NCI-H82 (cell line): ENCODE data around the gene FRA10AC1.
A peak's percentile ranks its signal among the peaks of the same experiment; 100 is the strongest.
"Not testable (repeated sequence)": the region's sequence is repeated elsewhere in the genome, so short reads cannot be mapped to it uniquely, and the experiment has no call there.

ENCODE experiments used
- DNase-seq: peaks from one replicate; lab custom pipeline; 2025; lab: John Stamatoyannopoulos, UW

FRA10AC1 gene

DNA sequence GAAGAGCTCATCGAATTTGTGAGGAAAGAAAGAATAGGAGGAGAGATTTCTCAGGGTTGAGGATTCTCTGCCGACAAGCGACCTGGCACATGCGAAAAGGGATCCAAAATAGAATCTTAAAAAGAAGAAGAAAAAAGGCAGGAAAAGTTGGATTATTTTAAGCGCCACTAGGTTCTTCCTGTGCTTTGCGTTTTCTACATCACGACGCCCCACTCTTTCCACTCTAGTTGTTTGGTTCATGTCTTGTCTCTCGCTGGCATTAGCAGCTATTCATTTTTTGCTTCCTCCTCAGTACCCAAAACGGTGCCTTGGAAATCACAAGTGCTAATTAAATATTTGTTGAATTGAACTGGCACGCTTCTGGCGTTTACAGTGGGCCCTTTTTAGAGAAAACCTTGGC is 674 bp upstream of the FRA10AC1 start:
- peak; percentile 33 for DNase-seq

DNA sequence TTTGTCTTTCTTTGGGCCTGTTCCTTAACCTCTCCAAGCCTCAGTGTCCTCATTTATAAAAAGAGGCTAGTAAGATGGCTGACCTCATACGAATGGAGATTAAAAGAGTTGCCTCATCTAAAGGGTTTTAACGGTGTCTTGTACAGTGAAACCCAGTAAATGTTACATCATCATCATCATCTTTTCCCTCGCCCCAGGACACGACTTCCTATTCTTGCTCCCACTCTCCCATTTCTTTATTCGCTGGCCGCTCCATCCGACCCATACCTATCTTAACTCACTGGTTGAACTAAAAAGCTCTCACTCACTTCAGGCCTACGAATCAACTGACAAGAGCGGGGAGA is 554 bp downstream of the FRA10AC1 start:
- peak; percentile 43 for DNase-seq

DNA sequence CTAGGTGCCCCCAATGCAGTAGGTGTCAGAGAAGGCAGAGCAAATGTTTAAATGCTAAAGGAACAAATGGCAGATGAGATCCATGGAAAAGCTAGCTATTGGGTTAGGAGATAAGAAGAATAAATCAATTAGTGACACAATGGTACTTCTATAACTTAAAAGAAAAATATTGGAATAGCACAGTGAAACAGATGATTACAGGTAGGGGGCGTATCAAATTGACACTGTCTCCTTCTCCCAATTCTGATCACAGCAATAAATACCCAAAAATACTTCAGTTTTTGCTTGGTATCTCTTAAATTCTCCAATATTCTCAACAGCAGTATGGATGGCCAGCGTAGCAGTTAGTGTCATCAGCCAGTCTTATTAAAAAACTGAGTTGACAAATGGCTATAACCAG is 5.2 kb downstream of the FRA10AC1 start:
- DNase-seq = no peak

DNA sequence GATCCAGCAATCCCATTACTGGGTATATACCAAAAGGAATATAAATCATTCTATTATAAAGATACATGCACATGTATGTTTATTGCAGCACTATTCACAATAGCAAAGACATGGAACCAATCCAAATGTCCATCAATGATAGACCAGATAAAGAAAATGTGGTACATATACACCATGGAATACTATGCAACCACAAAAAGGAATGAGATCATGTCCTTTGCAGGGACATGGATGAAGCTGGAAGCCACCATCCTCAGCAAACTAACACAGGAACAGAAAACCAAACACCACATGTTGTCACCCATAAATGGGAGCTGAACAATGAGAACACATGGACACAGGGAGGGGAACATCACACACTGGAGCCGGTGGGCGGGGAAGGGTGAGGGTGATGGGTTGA is 5.8 kb downstream of the FRA10AC1 start:
- not testable (repeated sequence) for DNase-seq

DNA sequence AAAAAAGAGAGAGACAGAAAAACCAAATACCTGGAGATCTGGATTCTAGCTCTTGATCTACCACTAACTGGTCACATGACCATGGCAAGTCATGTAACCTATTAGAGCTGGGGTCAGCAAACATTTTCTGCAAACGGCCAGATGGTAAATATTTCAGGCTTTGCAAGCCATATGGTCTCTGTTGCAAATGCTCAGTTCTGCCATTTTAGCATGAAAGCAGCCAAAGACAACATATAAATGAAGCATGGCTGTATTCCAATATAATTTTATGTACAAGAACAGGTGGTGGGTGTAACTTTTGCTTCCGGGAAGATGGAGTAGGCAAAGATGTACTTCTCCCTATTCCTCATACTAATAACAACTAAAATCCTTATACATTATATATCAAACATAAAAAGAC is 6.7 kb downstream of the FRA10AC1 start:
- peak; percentile 9 for DNase-seq

DNA sequence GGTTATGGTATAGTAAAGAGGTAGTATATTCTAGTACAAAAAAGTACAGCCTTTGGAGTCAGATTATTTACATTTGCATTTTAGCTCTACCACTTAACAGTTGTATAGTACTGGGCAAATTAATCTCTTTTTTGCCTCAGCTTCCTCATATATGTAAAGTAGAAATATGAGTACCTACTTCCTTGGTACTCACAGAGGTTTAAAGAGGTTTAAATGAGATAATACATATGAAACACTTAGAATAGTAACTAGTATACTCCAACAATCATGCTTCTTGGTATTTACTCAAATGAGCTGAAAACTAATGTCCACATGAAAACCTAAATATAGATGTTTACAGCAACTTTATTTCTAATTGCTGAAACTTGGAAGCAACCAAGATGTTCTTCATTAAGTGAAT is 14.7 kb downstream of the FRA10AC1 start:
- DNase-seq = no peak

DNA sequence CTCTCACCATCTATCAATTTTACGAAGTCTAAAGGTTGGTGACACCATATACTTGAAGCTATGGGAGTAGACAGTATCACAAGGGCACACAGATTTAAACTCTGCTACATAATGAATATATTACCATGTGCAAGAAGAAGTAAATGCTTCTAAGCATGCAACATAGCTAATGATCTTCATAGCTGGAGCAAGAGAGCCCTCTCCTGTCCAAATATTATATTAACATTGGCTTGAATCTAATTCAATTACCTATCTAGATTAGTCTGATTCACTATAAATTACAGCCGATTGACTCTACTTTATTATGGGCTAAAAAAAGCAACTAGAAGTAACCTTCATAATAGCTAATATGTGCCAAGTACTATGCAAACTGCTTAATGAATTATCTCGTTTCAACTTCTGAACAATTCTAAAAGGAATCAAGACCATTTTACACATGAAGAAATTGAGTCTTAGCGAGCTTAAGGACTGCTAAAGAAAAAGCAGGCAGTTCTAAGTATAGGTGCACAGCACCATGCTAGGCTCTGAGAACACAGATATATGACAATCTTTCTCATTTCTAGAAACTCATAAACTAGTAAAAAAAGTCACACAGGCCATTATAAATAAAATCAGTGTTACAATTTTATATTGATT is 21.9 kb downstream of the FRA10AC1 start:
- peak; percentile 83 for DNase-seq

DNA sequence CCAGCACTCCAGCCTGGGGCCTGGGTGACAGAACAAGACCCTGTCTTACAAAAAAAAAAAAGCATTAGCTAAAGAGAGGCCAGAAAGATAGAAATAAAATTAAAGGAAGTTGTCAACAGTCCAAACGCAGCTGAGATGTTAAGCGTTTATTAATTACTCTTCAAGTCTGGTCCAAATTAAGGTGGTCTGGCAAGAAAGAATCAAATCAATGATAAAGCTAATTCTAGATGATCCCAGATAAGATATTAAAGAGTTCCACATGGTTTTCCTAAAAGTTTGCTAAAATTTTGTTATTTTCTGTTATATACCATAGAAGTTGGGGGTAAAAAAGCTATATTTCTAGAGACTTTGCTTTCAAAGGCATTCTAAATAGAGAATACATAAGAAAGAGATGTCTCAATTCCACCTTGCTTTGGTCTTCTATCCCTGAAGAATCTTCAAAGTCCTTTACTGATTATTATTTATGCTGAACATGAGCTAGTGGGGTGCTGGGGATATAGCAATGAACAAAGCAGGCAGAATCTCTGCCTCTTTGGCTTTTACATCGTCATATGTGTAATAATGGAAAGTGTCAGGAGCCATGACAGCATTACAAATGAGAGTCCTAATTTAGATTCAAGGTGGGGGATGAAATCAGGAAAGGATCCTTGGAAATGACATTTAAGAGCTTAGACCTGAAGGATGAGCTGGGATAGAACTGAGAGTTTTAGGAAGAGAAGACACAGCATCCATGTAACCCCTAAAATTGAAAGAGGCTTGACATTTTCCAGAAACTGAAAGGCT is 23.4 kb downstream of the FRA10AC1 start:
- no peak for DNase-seq

DNA sequence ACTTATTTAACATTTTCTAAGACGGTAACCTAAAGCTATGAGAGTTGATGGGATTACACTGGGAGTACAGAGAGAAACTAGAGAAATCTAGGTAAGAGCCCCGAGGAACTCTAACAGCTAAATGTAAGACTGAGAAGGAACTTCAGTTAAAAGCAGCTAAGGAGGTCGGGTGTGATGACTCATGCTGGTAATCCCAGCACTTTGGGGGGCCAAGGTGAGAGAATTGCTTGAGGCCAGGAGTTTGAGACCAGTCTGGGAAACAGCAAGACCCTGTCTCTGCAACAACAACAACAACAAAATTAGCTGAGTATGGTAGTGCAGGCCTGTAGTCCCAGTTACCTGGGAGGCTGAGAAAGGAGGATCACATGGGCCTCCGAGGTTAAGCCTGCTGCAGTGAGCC is 24.0 kb downstream of the FRA10AC1 start:
- DNase-seq = no peak

DNA sequence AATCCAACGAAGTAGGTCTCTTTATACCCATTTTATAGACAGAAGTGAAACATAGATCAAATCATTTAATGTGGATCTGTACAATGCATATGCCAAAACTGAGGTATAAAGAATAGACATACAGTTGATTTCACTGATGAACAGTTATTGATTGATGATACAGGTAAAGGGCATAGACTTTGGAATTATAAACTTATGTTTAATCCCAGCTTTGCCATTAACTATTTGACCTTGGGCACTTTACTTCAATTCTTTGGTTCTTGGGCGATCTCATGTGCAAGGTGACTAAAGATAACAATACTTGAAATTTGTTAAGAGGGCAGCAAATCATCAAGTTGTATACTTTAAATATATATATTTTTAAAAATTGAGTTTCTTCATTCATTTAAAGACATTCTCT is 28.6 kb downstream of the FRA10AC1 start:
- DNase-seq = no peak

DNA sequence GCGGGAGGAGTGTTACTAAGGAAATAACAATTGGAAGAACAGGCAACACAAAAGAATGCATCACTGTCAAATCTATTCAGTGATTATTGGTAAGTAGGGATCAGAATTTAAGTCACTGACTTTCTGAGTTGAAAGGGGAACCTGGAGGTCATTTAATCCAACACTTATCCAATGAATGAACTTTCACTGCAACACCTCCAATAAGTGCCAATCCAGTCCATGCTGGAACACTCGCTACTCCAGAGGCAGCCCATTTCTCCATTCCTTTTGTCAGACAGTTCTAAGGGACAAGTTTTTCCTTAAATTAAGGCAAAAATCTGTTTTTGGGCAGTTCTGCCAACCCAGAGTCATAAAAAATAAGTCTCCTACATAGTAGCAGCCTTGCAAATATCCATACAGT is 29.5 kb downstream of the FRA10AC1 start:
- DNase-seq = no peak

DNA sequence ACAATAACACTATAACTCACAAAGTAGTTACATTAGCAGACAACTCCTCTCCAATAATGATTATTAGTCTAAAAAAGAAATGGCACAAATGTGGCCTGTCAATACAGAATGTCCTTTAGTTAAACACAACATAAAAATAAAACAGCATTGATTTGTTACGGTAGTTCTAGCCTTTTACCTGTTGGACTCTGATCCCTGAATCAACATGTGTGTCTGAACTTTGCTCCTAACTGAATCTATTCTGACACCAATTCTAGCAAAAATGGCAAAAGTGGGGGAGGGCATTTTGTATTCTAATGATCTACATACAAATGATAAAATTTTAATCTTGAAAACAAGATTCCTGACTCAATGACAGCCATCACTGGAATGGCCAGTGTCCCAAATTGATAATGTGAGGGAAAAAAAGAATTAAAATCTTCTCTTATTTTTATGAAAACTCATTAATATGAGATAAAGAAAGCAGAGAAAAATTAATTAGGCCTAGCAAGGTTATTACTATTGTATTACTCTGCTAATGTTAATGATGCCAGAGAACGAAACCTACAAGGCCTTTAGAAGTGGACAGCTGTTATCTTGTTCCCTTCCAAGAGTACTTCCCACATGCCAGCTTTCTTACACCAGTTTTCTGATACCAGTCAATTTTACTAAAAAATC is 30.2 kb downstream of the FRA10AC1 start:
- no peak for DNase-seq

DNA sequence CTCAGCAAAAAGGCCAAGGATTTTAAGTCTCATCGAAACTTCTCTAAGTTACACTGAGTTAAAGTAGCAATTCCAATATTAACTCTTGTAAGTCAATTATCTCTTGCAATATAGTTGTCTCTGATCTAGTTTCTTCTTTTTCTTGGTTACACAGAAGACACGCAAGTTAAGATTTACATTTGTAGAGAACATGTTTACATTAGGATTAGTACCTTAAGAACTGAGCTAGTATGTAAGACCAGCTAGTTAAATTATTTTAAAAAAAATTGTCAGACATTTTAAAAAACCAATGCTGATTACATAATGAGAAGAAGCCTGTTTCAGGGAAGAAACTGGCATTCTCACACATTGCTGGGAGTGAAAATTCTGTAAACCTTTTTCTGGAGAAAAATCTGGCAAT is 31.4 kb downstream of the FRA10AC1 start:
- no peak for DNase-seq

DNA sequence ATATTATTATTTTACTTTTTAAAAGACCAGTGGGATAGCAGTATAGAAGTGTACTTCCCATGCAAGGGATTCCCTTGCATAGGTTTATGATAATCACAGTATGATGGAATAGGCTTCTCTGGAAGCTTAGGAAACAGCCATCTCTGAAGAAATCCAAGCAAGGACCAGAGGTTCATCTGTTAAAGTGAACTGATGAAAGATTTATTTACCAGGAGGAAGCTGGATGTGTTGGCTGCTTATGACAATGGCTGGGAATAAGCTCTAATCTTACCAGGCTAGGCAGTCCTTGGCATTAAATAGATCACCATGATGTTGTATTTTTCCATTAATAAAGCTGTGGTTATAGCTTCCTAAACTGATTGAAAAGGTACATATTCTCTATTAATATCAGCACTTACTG is 32.0 kb downstream of the FRA10AC1 start:
- peak; percentile 16 for DNase-seq

DNA sequence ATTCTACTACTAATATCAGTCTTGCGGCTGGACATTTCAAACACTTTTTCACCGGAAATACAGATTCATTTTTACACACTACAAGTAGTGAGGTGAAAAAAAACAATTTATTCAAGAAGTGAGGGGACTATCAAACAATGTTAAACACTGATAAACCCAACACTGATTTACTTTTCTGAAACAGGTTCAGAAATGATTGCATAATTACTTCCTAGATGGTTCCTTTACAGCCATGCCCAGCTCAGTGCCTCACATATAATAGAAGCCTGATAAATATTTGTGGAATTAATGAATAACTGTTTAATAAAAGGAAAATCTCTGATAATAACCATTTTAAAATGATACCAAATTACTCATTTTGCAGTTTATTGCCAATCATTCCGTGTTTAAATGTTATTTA is 34.6 kb downstream of the FRA10AC1 start:
- no peak for DNase-seq

DNA sequence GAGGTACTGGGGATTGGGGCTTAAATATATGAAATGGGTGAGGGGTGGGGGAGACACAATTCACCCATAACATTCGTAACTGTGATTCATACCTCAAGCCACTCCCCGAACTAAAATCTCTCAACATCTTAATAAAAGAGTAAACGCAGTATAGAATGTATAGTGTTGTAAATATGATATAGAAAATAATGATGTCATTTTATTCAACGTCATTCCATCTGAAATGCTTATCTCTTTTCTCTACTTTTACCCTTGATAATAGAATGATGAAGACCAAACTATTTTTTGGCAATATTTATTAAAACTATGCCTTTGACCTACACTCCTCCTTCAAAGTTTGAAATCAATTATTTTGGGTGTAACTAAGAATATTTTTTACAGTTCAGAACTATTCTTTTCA is 36.4 kb downstream of the FRA10AC1 start:
- DNase-seq = no peak

DNA sequence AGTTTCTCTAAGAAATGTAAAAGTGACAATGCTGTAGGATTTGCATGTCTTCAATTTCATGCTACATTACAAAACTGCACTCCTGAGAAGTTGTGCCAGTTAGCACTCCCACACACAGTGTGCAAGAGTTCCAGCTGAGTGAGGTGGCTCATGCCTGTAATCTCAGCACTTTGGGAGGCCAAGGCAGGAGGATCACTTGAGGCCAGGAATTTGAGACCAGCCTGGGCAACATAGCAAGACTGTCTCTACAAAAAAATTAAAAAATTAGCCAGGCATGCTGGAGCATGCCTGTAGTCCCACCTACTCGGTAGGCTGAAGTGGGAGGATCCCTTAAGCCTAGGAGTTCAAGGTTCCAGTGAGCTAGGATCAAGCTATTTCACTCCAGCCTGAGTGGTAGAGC is 44.6 kb downstream of the FRA10AC1 start:
- DNase-seq = no peak

DNA sequence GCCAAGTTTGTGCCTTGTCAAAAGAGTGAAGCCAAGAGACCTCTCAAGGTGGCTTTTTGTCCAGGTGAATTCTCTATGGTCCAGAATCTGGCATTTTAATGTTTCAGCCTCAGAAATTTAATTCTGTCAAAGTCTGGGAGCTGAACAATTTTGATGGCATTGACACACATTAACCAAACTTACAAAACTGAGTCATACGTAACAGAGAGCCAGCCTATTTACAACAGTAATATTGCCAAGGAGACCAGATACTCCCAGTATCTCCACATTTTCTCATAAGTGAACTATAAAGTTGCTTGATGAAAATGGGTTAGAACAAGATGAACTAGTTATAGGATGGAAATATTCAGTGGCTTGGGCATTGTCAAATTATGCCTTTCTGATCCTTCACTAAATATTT is 46.2 kb downstream of the FRA10AC1 start:
- DNase-seq = no peak

DNA sequence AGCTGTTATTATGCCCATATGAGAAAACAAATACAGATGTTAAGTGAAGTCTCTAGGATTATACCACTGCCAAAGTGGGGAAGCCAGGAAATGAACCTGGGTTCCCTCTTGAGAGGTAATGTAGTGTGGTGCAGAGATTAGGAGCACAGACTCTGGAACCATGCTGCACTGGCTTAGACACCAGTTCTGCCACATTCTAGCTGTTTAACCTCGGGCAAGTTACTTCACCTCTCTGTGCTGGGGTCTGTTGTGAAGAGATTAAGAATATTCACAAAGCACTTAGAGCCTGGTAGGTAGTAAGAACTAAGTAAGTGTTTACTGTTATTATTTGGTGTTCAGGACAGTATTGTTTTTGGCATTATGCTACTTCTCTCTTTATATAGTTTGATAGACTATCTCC is 48.2 kb downstream of the FRA10AC1 start:
- no peak for DNase-seq

DNA sequence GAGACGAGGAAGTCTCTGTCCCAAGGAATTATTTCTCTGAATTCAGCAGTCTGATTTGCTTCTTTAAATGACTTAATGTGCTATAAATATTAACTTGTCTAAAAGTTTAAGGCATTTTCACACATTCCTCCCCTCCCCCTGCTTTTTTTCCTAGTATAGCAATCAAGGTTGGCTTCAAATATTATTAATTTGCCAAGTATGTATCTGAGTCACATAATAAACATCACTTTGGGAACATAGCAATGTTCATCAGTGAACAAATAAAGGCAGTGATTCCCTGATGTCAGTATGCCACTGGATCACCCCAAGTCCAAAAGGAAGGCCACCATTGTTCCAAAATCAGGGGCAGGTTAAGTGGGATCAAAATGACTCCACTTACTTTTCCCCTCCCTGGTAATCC is 49.5 kb downstream of the FRA10AC1 start:
- no peak for DNase-seq

DNA sequence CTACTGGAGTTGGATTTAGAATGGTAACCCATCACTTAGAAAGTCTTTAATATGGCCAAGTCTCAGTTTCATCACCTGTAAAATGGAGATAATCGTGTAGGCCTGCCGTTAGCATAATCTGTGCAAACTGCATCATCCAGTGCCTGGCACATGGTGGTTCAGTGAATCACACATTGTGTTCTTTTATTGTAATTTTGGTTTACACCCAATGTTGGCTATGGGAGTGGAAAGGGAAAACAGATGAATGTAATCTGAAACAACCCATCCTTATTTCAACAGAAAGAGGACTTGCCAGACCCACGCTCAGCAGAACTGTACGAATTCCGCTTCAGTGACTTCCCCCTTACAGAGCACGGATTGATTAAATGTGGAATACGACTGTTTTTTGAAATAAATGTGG is 62.6 kb downstream of the FRA10AC1 start:
- DNase-seq = no peak

DNA sequence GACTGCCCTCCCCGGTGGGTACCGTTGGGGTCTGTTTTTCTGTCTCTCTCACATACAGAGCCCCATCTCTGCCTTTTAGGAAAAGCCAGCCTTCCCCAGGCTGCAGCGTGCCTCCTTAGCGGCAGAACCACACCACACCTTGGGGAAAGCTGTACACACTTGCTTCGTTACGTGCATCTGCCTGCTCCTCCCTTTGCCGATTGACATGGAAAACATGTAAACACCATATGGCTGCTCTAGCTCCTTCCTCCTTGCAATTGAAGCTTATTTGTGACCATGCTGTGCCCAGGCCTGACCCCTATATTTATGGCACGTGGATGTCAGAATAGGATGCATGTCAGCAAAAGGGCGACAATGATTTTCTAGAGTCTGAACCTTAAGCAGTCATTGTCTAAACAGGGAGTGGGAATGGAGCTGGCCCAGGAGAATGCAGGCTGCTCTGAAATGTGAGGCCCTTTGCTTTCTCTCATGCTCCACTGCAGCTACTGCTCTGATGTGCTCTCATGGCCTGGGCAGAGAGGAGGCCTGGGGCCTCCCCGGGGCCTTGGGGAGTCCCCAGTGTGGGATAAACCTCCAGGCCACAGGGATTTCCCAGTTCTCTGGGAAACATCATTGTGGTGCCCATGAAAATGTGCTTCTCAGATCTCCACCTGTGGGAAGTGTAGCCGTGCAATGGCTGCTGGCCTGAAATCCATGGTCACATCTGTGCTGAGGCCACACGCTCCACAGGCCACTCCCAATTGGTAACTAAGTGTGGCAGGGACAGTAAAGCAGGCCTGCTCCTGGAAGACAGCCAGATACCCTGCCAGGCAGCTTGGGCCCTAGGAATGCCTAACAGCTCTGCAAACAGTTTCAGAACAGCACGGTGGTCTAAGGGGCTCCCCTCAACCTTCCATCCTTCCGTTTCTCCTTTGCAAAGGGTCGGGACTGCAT is 71.5 kb downstream of the FRA10AC1 start:
- DNase-seq = peak; percentile 83
